Cardiac muscle cell (in vitro differentiated cells and primary cell): ENCODE results near the gene MYH1. TPM values are rescaled to one million over a fixed set of nuclear protein-coding genes. Genes with fewer than 3 reads are reported as not detected.
A peak's percentile ranks its signal among the peaks of the same experiment; 100 is the strongest.

Experiments
- DNase-seq, 2 donors: peaks; one replicate each; pipeline versions ENCODE4 v3.0.0 to v3.0.0-alpha.2; 2010 to 2017; ENCODE audit warnings: low read depth in 1 of 2, low spot score in 1 of 2
- H3K27ac ChIP-seq: fragments of 200-600 bp; sonication (generic); 2 replicates; pipeline ENCODE4 v1.5.1; 2016
- H3K27me3 ChIP-seq: fragments of 200-600 bp; sonication (generic); 2 replicates; pipeline ENCODE4 v1.6.0; 2016; ENCODE audit warnings: control low read depth
- H3K36me3 ChIP-seq: fragments of 200-600 bp; sonication (generic); 2 replicates; pipeline ENCODE4 v1.5.1; 2016; ENCODE audit warnings: control low read depth
- H3K4me1 ChIP-seq: fragments of 200-600 bp; sonication (generic); 2 replicates; pipeline ENCODE4 v1.8.1; 2017; ENCODE audit warnings: low read depth, mild to moderate bottlenecking, mixed run types
- H3K4me3 ChIP-seq: fragments of 200-600 bp; sonication (generic); 2 replicates; pipeline ENCODE4 v1.5.1; 2016; ENCODE audit warnings: mild to moderate bottlenecking
- H3K9me3 ChIP-seq: fragments of 200-600 bp; sonication (generic); 2 replicates; pipeline ENCODE4 v1.5.1; 2017; ENCODE audit warnings: low read depth, mild to moderate bottlenecking, control low read depth
- polyA plus RNA-seq: library from polyadenylated mRNA; unstranded; fragments of >200 nt; fragmentation: Nextera tagmentation; extraction: Ambion mirVana; gene quantifications from 2 replicates; pipeline ENCODE4 v1.2.1, GENCODE V29; 2016
- total RNA-seq: library from RNA; depleted of rRNA; stranded (reverse); fragments of >200 nt; gene quantifications from 2 replicates; pipeline ENCODE4 v1.2.3, GENCODE V29; 2016
- TF ChIP-seq, protein P1 (sequence below): IDR thresholded peaks from 2 replicates; pipeline ENCODE4 v1.5.1; 2012; ENCODE audit warnings: low read depth, mild to moderate bottlenecking, low read length

MYH1 gene
- total RNA-seq (not detected in 2 replicates), polyA plus RNA-seq (not detected in 2 replicates)

DNA sequence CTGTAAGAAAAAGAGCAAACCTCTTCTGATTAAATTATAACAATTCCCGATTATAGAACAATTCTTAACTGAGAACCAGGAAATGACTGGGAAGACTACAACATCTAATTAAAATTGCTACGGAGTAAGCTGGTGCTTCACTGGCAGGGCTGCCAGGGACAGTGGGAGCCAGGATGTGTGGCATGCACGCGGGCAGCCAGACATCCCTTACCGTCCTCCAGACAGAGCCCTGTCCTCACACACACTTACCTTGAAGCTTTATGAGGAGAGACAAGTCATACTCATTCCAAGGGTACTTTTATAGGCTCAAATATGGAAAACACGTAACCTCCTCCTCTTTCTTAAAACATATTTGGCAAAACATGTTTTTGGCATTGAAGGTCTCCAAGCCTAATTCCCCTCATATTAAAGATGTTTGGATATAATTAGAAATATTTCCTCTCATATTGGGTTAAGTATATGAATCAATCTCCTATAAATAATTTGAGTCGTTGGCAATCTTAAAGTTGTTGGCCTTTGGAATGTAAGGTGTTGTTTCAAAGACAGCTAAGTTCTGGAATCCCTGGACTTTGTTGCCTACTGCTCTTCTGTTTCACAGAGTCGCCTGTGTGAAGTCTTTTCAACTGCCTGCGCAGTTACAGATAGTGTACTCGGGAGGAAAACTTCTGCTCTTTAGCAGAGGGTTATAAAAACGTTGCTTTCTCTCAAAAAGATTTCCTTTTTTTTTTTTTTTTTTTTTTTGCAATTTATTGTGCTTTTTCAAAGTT is at the start of gene MYH1:
MYH1 (minus strand) TSS at position 272 of the 767 bp plus-strand sequence. CDS start 1,900 bp downstream, outside the sequence.
- H3K9me3 ChIP-seq: no peaks in the 10 kb centered on the region
- peaks cover 7% of the 10 kb centered on the region for H3K27me3 ChIP-seq
- H3K36me3 ChIP-seq: no peaks in the 10 kb centered on the region
- no peaks in the 10 kb centered on the region for H3K4me1 ChIP-seq
- DNase-seq: no peak
- H3K27ac ChIP-seq: no peak within 1 kb of the TSS
- no peak within 1 kb of the TSS for H3K4me3 ChIP-seq
- TF ChIP-seq, protein P1, sequence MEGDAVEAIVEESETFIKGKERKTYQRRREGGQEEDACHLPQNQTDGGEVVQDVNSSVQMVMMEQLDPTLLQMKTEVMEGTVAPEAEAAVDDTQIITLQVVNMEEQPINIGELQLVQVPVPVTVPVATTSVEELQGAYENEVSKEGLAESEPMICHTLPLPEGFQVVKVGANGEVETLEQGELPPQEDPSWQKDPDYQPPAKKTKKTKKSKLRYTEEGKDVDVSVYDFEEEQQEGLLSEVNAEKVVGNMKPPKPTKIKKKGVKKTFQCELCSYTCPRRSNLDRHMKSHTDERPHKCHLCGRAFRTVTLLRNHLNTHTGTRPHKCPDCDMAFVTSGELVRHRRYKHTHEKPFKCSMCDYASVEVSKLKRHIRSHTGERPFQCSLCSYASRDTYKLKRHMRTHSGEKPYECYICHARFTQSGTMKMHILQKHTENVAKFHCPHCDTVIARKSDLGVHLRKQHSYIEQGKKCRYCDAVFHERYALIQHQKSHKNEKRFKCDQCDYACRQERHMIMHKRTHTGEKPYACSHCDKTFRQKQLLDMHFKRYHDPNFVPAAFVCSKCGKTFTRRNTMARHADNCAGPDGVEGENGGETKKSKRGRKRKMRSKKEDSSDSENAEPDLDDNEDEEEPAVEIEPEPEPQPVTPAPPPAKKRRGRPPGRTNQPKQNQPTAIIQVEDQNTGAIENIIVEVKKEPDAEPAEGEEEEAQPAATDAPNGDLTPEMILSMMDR: no peak

DNA sequence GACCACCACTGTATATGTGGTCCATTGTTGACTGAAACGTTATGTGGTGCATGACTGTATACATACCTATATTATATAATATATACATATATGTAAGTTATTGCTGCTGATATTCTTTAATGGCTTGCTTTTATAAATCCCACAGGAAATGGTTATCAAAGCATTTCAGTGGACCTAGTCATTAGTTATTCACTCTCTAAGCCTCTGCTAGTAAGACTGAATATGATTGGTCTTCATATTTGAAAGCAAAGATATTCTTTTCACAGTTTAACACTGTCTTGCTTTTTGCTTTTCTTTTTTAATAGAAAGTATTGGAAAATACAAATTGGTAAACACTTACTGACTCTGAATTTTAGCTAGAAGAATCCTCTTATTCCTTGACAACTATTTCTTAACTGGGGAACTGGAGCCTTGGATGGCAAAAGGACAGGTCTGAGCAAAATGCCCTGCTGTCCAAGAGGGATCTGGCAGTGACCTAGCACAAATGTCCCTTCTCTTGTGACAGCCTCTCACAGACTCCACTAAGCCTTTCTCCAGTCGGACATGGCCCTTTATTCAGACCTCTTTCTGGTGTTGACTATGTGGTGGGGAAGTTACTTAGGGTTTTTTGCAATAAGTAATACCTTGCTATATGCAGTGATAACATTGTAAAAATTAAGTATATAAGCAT is 45.8 kb upstream of the MYH1 start:
- no peak overlapping the region for H3K27ac ChIP-seq
- H3K9me3 ChIP-seq: no peaks in the 10 kb centered on the region
- no peaks in the 10 kb centered on the region for H3K36me3 ChIP-seq
- H3K4me3 ChIP-seq: no peak overlapping the region
- no peaks in the 10 kb centered on the region for H3K27me3 ChIP-seq
- no peak for DNase-seq
- H3K4me1 ChIP-seq: no peaks in the 10 kb centered on the region
- TF ChIP-seq, protein P1: no peak

- TF ChIP-seq, protein P1: no peak
- no peaks in the 10 kb centered on the region for H3K4me1 ChIP-seq
Measured at GRCh38 chr17:10558049-10558448, 39.7 kb upstream of the MYH1 start.

DNA sequence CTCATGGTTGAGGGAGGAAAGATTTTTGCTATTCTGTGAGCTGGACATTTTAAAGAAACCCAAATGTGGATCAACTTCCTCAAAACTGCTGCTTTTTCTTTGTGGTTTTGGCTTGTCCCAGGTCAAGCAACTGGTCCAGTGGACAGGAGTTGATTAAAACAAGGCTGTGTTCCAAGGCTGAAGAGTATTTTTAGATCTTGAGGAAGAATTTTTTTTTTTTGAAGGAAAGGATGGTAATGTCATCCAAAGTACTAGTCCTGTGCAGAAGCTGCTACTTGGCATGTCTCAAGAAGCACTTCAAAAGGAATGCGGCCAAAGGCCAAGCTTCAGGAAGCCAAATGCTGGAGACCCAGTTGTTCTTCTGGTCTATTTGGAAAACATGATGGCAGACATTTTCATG is 39.1 kb upstream of the MYH1 start:
- Histone ChIP-seq H3K27ac (no peak overlapping the region), H3K4me3 (no peak overlapping the region), H3K9me3 (no peaks in the 10 kb centered on the region), H3K36me3 (no peaks in the 10 kb centered on the region), H3K4me1 (no peaks in the 10 kb centered on the region), H3K27me3 (no peaks in the 10 kb centered on the region)
- peak in 1 of 2 donors; percentile 79 for DNase-seq
- TF ChIP-seq, protein P1: no peak

More at GRCh38 chr17:10558049-10558448, 39.7 kb upstream of the MYH1 start:
- Histone ChIP-seq H3K9me3 (no peaks in the 10 kb centered on the region), H3K36me3 (no peaks in the 10 kb centered on the region), H3K27ac (no peak overlapping the region), H3K4me3 (no peak overlapping the region), H3K27me3 (no peaks in the 10 kb centered on the region)
- DNase-seq: no peak

GRCh38 chr17:10556301-10557005 is 38.1 kb upstream of the MYH1 start:
- H3K4me3 ChIP-seq: no peak overlapping the region
- peak in 1 of 2 donors; percentile 48 for DNase-seq

More at GRCh38 chr17:10556301-10557005, 38.1 kb upstream of the MYH1 start:
- no peaks in the 10 kb centered on the region for H3K27me3 ChIP-seq
- H3K27ac ChIP-seq: no peak overlapping the region
- TF ChIP-seq, protein P1: no peak
- H3K9me3 ChIP-seq: no peaks in the 10 kb centered on the region
- no peaks in the 10 kb centered on the region for H3K4me1 ChIP-seq
- H3K36me3 ChIP-seq: no peaks in the 10 kb centered on the region
